HG02759 (cell line): ENCODE results near the gene TCF4.

Experiments used
- ATAC-seq: cut with Tn5 transposase; IDR thresholded peaks from one replicate; pipeline ENCODE4 v1.9.1; 2021; ENCODE audit warnings: mild to moderate bottlenecking, moderate library complexity; ENCODE audit not compliant: unreplicated experiment

Gene TCF4

DNA sequence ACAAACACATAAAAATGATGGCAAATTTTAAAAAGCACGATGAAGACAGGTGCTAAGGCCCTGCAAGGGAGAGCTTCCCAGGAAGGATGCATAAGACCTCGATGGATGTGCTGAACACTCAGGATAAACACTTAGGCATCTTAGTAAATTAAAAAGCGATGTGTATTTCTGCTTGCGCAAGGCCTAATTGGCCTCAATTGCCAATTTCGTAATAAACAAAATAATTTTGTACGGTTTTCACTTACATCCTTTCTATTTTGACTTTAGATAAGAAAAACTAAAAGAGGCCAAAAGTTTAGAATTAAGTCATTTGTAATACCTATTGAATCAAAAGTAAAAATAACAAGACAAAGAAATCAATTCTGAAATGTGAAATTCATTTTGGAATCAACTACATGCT lies 189.1 kb downstream of the TCF4 start:
- ATAC-seq, result no peak

DNA sequence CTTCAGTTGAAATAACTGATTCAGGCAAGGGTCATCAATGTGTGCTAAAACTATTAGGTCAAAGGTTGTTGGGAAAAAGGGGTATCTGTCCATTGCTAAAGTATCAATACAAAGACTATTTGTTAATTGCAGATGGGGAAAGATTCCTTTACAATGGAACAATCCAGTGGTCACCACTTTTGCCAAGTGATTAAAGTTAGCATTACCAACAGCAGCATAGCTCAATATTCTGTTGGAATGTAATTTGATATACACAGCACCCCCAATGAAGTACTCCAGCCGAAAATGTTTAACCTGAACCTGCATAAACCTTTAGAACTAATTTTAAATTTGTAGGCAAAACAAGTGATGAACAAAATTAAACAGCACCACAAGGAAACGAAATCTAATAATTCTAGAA lies 191.0 kb downstream of the TCF4 start:
- no peak for ATAC-seq

DNA sequence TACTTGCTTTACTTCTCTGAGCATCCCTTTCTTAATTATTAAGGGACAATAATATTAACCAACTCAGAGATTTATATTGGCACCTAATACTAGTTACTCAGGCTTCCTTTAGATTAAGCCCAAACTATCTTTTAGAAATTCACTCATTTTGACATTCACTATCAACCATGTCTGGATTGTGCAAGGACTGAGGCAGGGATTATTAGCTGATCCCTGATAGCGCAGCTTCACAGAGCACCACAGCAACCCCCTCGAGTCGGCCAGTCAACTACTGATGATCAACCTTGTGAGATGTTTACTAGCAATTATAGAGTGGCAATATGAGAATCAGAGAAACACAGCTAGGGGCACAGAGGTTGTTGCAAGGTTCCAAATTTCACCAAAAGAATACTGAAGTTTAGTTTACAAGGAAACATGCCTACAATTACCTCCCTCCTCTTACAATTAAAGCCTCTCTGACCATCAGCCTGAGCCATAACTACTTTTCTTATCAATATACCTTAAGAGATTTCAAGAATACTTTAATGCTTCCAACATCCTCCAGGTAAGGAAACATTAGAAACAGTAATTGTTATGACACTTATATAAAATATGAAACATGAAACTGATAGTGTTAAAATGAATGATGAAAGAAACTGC lies 191.6 kb downstream of the TCF4 start:
- ATAC-seq, result no peak

DNA sequence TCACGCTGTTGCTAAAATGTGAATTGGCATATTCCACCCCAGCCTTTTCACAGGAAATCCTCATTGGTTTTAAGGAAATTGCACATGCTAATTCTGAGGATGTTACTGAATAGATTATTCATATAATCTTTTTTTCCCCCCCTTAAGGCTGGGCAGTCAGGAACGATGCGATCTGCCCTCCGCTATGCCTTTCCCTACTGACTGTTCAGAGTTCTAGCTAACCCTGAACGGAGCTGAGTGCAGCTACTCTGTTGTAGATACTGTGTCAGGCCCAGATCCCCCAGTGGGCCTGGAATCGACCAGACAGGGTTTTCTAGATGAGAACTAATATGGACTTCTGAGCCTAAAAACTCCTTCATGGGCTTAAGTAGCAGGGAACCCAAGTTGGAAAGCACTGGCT lies 192.2 kb downstream of the TCF4 start:
- no peak for ATAC-seq

DNA sequence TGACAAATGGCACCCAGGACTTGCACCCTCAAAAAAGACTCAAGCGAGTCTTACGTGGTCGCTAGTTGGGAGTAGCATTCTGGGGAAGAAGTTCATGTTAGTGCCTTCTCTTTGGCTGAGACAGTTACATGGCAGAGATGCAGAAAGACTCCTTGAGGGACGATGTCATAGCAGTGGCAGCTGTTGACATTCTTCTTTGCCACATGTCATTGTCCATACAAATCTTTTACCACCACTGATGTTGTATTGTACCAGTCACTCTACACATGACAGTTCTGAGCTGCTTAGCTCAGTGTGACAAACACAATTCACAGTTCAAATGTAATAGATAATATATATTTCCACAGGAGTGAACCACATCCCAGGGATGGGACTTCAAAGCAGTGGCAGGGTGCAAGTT lies 197.1 kb downstream of the TCF4 start:
- ATAC-seq, result no peak

- no peak for ATAC-seq
These were observed 200.6 kb downstream of the TCF4 start for GRCh38 chr18:55387139-55387984.

DNA sequence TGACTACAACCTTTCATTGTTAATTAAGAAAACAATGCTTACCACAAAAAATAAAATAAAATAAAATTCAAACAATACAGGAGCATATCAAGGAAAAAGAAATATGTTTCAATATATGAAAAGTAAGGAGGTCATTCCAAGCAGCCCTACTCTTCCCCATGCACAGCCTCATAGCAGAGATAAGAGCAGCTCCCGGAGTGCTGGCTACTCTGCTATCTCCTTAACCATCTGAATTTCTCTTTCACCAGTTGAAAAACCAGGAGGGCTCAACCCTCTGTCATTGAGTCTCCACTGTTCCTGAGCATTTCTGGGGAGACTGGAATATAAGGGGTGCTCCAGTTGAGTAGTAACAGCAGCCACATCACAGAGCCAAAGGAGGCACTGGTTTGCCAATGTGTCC lies 201.4 kb downstream of the TCF4 start:
- ATAC-seq, result no peak

DNA sequence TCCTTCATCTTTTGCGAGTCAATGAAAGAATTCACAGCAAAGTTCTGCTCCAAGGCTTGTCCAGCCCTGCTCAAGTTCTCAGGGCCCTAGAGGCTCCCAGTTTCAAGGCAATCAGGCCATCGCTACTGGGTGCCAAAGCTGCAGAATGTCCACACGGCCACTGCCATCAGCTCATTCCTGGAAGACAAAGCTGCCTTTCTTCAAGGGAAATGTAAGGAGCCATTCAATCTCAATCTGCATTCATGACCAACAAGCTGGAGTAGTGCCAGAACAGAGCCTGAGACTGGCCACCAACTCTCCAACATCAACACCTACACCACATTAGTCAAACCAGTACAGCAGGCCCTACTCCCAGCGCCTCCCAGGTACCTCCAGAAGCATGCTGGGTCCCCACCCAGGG lies 202.2 kb downstream of the TCF4 start:
- no peak for ATAC-seq

- ATAC-seq, result no peak
These were observed 203.3 kb downstream of the TCF4 start for GRCh38 chr18:55384551-55385275.

- no peak for ATAC-seq
These were observed 203.9 kb downstream of the TCF4 start for GRCh38 chr18:55384115-55384514.

DNA sequence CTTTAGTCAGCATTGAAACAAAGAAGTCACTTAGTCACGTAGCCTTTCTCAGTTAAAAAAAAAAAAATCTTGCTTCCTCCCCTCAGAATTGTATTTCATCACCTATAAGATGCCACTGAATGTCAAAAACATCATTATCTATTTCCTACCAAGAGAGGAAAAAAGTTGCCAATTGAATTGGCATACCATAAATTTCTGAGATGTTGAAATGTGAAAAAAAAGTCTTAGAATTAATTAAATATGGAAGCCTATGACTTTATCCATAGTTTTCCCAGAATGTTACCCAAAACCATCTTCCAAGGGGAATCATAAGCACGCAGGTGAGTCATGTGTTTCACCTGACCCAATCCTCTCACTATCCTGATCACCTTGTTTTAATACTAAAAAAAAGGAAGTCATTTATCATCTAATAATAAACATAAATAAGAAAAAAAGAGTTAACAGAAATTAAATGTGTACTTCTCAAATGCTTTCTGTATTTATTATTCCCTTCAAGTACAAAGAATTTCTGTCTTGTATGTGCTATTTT lies 205.7 kb downstream of the TCF4 start:
- ATAC-seq, result no peak

GRCh38 chr18:55381277-55381676 lies 206.7 kb downstream of the TCF4 start:
- no peak for ATAC-seq

- ATAC-seq, result no peak
These were observed 207.4 kb downstream of the TCF4 start for GRCh38 chr18:55380589-55380988.

DNA sequence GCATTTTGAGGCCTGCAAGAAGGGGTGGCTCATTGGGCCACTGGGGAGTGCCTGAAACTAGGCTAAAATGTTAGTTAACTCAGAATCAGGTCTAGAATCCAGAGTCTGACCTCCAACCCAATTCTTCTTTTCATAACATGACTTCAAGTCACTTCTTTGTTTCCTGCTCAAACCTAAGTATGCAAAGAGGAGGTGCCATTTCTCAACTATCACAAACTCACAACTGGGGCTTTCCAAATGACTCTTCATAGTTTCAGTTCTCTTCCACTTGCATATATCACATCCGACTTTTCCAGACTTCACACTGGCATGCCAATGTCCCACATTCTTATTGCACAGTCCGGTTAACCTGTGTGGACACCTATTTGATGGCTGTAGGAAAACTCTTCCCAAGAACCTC lies 211.6 kb downstream of the TCF4 start:
- ATAC-seq, result peak; percentile 96

GRCh38 chr18:55375930-55376329 lies 212.1 kb downstream of the TCF4 start:
- peak; percentile 23 for ATAC-seq

GRCh38 chr18:55374741-55375140 lies 213.3 kb downstream of the TCF4 start:
- no peak for ATAC-seq

GRCh38 chr18:55372209-55372608 lies 215.8 kb downstream of the TCF4 start:
- ATAC-seq, result no peak

DNA sequence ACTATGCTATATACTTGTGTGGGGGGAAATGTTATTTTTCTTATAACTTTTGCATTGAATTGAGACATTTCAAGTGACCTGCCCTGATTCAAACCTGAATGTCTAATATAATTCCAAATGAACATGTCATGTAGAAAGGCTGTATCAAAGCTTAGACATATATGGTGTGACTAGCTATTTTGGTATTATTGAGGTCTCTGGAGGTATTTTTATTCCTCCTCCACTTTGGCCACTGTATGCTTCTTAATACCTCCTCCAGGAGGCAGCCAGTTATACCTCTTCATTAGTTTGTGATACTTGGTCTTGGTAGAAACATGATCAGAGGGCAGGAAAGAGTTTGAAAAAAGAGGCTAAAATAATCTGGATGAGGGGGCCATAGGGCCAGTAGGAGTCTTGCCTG lies 217.1 kb downstream of the TCF4 start:
- no peak for ATAC-seq

DNA sequence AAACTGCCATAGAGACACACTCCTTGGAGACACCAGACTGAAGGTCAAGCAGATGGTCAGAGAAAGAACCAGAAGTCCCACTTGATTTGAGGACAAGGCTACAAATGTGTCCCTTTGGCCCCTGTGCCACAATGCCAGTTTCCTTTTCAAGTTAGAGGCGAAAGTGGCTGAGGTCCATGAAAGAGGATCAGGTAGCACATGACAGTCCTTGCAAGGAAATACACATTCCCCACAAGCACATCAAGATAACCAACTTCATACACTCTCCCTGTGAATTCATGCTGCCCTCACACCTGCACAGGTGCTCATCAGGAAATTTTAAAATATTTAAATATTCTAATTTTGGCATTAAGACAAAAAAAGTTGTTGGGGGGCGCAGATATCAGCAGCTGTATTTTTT lies 218.6 kb downstream of the TCF4 start:
- ATAC-seq, result no peak

DNA sequence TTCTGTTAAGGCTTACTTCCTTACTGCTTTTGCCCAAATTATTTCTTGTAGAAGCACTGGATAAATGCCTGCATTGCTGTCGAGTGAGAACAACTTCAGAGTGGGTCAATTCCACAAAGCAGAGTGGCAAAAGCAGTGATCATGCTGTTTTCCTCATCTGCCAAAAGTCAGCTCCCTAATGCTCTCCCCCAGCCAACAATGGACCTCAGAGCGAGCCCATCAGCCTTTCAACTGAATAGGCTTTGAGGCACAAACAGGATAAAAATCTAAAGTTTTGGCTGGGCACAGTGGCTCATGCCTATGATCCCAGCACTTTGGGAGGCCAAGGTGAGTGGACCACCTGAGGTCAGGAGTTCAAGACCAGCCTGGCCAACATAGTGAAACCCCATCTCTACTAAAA lies 222.7 kb downstream of the TCF4 start:
- ATAC-seq, result no peak

GRCh38 chr18:55362303-55362702 lies 225.7 kb downstream of the TCF4 start:
- ATAC-seq, result no peak
